Stomach smooth muscle (tissue), 2 donors: ENCODE data around the gene RIC3.
"Not testable (repeated sequence)": the region's sequence is repeated elsewhere in the genome, so short reads cannot be mapped to it uniquely, and the experiment has no call there.

Experiments
- H3K27ac ChIP-seq: one replicate; pipeline ENCODE4 v1.7.0; 2013; ENCODE audit warnings: mild to moderate bottlenecking, low read length, inconsistent platforms
- H3K27me3 ChIP-seq, 2 donors: one replicate each; pipeline ENCODE4 v1.7.0; 2013; ENCODE audit warnings: low read length in 2 of 2; ENCODE audit not compliant: insufficient read depth in 2 of 2, control insufficient read depth in 1 of 2
- H3K36me3 ChIP-seq, 2 donors: one replicate each; pipeline ENCODE4 v1.7.0; 2013; ENCODE audit warnings: low read length in 2 of 2; ENCODE audit not compliant: control insufficient read depth in 2 of 2, insufficient read depth in 2 of 2
- H3K4me1 ChIP-seq: one replicate; pipeline ENCODE4 v1.7.0; 2013; ENCODE audit warnings: low read length; ENCODE audit not compliant: control insufficient read depth, insufficient read depth
- H3K4me3 ChIP-seq, 2 donors: one replicate each; pipeline ENCODE4 v1.7.0; 2013; ENCODE audit warnings: low read length in 2 of 2
- H3K9ac ChIP-seq, 2 donors: one replicate each; pipeline ENCODE4 v1.7.0; 2013; ENCODE audit warnings: low read length in 2 of 2, mild to moderate bottlenecking in 1 of 2
- H3K9me3 ChIP-seq, 2 donors: one replicate each; pipeline ENCODE4 v1.7.0; 2013; ENCODE audit warnings: low read length in 2 of 2; ENCODE audit not compliant: control insufficient read depth in 2 of 2
- donor health status: healthy.
- donor health status: Pancreatic carcinoma.

RIC3 gene

GRCh38 chr11:8186429-8186828 is 17.6 kb upstream of the RIC3 start:
- Histone ChIP-seq H3K9ac (no peak overlapping the region), H3K4me1 (no peaks in the 10 kb centered on the region), H3K27ac (no peak overlapping the region), H3K36me3 (no peaks in the 10 kb centered on the region), H3K27me3 (peaks cover 0 to 2% of the 10 kb centered on the region in 2 donors), H3K4me3 (no peak overlapping the region), H3K9me3 (no peaks in the 10 kb centered on the region)

- Histone ChIP-seq H3K4me3 (no peak overlapping the region), H3K4me1 (no peaks in the 10 kb centered on the region), H3K36me3 (no peaks in the 10 kb centered on the region), H3K9ac (no peak overlapping the region), H3K27ac (no peak overlapping the region), H3K27me3 (peaks cover 2 to 4% of the 10 kb centered on the region in 2 donors), H3K9me3 (no peaks in the 10 kb centered on the region)
These were observed 14.3 kb upstream of the RIC3 start for GRCh38 chr11:8183111-8183510.

- Histone ChIP-seq H3K4me1 (no peaks in the 10 kb centered on the region), H3K4me3 (no peak overlapping the region), H3K9ac (no peak overlapping the region), H3K27ac (no peak overlapping the region), H3K27me3 (peaks cover 0 to 9% of the 10 kb centered on the region in 2 donors), H3K36me3 (no peaks in the 10 kb centered on the region), H3K9me3 (no peaks in the 10 kb centered on the region)
These were observed 11.6 kb upstream of the RIC3 start for GRCh38 chr11:8180469-8180868.

GRCh38 chr11:8178297-8178696 is 9.5 kb upstream of the RIC3 start:
- Histone ChIP-seq H3K27me3 (peaks cover 0 to 10% of the 10 kb centered on the region in 2 donors), H3K4me1 (no peaks in the 10 kb centered on the region), H3K36me3 (no peaks in the 10 kb centered on the region), H3K4me3 (no peak overlapping the region), H3K9ac (no peak overlapping the region), H3K27ac (no peak overlapping the region), H3K9me3 (no peaks in the 10 kb centered on the region)

GRCh38 chr11:8177136-8177535 is 8.3 kb upstream of the RIC3 start:
- H3K9ac ChIP-seq = no peak overlapping the region

GRCh38 chr11:8167796-8168195 is 1.0 kb downstream of the RIC3 start:
- H3K9ac ChIP-seq = peak overlapping the region in 1 of 2 donors; percentile 74
- no peaks in the 10 kb centered on the region for H3K27me3 ChIP-seq
- H3K4me1 ChIP-seq = peaks cover 6% of the 10 kb centered on the region
- H3K4me3 ChIP-seq = peak overlapping the region; percentile 93 to 95
- no peaks in the 10 kb centered on the region for H3K36me3 ChIP-seq
- H3K27ac ChIP-seq = no peak overlapping the region
- no peaks in the 10 kb centered on the region for H3K9me3 ChIP-seq

More at GRCh38 chr11:8177136-8177535, 8.3 kb upstream of the RIC3 start:
- Histone ChIP-seq H3K27ac (no peak overlapping the region), H3K36me3 (no peaks in the 10 kb centered on the region), H3K4me1 (no peaks in the 10 kb centered on the region), H3K4me3 (no peak overlapping the region), H3K27me3 (peaks cover 0 to 10% of the 10 kb centered on the region in 2 donors), H3K9me3 (no peaks in the 10 kb centered on the region)

GRCh38 chr11:8164746-8165145 is 4.1 kb downstream of the RIC3 start:
- H3K4me3 ChIP-seq = no peak overlapping the region
- H3K9me3 ChIP-seq = no peaks in the 10 kb centered on the region
- peaks cover 6% of the 10 kb centered on the region for H3K4me1 ChIP-seq
- no peaks in the 10 kb centered on the region for H3K27me3 ChIP-seq
- no peak overlapping the region for H3K9ac ChIP-seq
- H3K36me3 ChIP-seq = no peaks in the 10 kb centered on the region
- H3K27ac ChIP-seq = no peak overlapping the region

GRCh38 chr11:8161627-8162304 is 7.1 kb downstream of the RIC3 start:
- not testable (repeated sequence) for H3K9me3 ChIP-seq, H3K27ac ChIP-seq, H3K36me3 ChIP-seq, H3K27me3 ChIP-seq, H3K4me3 ChIP-seq, H3K4me1 ChIP-seq, H3K9ac ChIP-seq

GRCh38 chr11:8156877-8157276 is 11.9 kb downstream of the RIC3 start:
- Histone ChIP-seq H3K9me3 (no peaks in the 10 kb centered on the region), H3K36me3 (no peaks in the 10 kb centered on the region), H3K9ac (no peak overlapping the region), H3K4me3 (no peak overlapping the region), H3K27me3 (no peaks in the 10 kb centered on the region), H3K27ac (no peak overlapping the region), H3K4me1 (peaks cover 2% of the 10 kb centered on the region)

- Histone ChIP-seq H3K27me3 (no peaks in the 10 kb centered on the region), H3K36me3 (no peaks in the 10 kb centered on the region), H3K4me1 (peaks cover 4% of the 10 kb centered on the region), H3K4me3 (no peak overlapping the region), H3K27ac (no peak overlapping the region), H3K9ac (no peak overlapping the region), H3K9me3 (no peaks in the 10 kb centered on the region)
These were observed 19.1 kb downstream of the RIC3 start for GRCh38 chr11:8149726-8150125.

- Histone ChIP-seq H3K9me3 (no peaks in the 10 kb centered on the region), H3K4me1 (no peaks in the 10 kb centered on the region), H3K4me3 (no peak overlapping the region), H3K27me3 (no peaks in the 10 kb centered on the region), H3K27ac (no peak overlapping the region), H3K36me3 (peaks cover 4 to 8% of the 10 kb centered on the region in 2 donors), H3K9ac (no peak overlapping the region)
These were observed 30.3 kb downstream of the RIC3 start for GRCh38 chr11:8138526-8138925.
